GM12891 (cell line): ENCODE measurements around the gene KIF15.

Experiments used
- POLR2A ChIP-seq: IDR thresholded peaks from 2 replicates; pipeline ENCODE4 v1.6.1; 2011; ENCODE audit warnings: low read depth, low read length, control low read depth
- POLR2AphosphoS5 ChIP-seq: IDR thresholded peaks from 2 replicates; pipeline ENCODE4 v1.6.1; 2011; ENCODE audit warnings: low read depth, low read length, control low read depth
- TAF1 ChIP-seq: IDR thresholded peaks from 2 replicates; pipeline ENCODE4 v1.6.1; 2011; ENCODE audit warnings: low read depth, low read length, control low read depth

DNA sequence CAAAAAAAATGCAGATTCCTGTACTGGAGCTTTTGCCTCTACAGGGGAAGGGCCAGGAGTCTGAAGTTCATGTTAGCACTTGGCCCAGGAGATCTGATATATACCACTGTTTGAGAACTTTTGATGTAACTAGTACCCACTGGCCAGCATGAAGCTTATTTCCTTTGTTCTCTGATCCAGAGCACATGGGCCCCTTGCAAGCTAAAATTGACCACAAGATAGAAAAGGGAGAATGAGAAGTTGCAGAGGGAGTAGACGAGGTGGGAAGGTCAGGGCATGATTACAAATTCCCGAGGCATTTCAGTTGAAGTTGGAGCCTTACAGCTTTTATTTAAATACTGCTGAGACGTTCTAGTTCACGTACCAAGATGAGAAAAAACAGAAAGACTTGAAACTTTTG, 141.0 kb downstream of the KIF15 start:
- no peak for TF ChIP-seq POLR2A
- no peak for TF ChIP-seq TAF1
- TF ChIP-seq POLR2AphosphoS5 = no peak
